Type B pancreatic cell (in vitro differentiated cells): Measurements from ENCODE around the gene STX8. TPM values are rescaled to one million over a fixed set of nuclear protein-coding genes. Genes with fewer than 3 reads are reported as not detected.

ENCODE experiments used
- DNase-seq: peaks from one replicate; pipeline ENCODE4 v3.0.0; 2021; ENCODE audit warnings: mixed read lengths; ENCODE audit not compliant: unreplicated experiment; ENCODE audit errors: extremely low spot score
- H3K27ac Mint-ChIP-seq: 2 replicates; pipeline ENCODE4 v1.8.0; 2021; ENCODE audit warnings: mild to moderate bottlenecking, mixed read lengths
- H3K27me3 Mint-ChIP-seq: 2 replicates; pipeline ENCODE4 v1.8.0; 2021; ENCODE audit warnings: mixed read lengths
- H3K36me3 Mint-ChIP-seq: 2 replicates; pipeline ENCODE4 v1.8.0; 2021; ENCODE audit warnings: mixed read lengths
- H3K4me1 Mint-ChIP-seq: one replicate; pipeline ENCODE4 v1.8.0; 2021; ENCODE audit warnings: mixed read lengths; ENCODE audit not compliant: unreplicated experiment
- H3K4me3 Mint-ChIP-seq: 2 replicates; pipeline ENCODE4 v1.8.0; 2021; ENCODE audit warnings: mild to moderate bottlenecking, mixed read lengths
- H3K9me3 Mint-ChIP-seq: 2 replicates; pipeline ENCODE4 v1.8.0; 2021; ENCODE audit warnings: mixed read lengths
- CTCF ChIP-seq: fragments of 200-600 bp; sonication (generic); conservative IDR thresholded peaks from 2 replicates; pipeline ENCODE4 v1.5.0; 2021; ENCODE audit warnings: antibody characterized with exemption, mild to moderate bottlenecking
- total RNA-seq: library from RNA; stranded (reverse); gene quantifications from 2 replicates; pipeline ENCODE4 v1.2.1, GENCODE V29; 2021; ENCODE audit warnings: low replicate concordance

Gene STX8
- total RNA-seq, 1 donor from 2014 or later = 59.3 TPM

DNA sequence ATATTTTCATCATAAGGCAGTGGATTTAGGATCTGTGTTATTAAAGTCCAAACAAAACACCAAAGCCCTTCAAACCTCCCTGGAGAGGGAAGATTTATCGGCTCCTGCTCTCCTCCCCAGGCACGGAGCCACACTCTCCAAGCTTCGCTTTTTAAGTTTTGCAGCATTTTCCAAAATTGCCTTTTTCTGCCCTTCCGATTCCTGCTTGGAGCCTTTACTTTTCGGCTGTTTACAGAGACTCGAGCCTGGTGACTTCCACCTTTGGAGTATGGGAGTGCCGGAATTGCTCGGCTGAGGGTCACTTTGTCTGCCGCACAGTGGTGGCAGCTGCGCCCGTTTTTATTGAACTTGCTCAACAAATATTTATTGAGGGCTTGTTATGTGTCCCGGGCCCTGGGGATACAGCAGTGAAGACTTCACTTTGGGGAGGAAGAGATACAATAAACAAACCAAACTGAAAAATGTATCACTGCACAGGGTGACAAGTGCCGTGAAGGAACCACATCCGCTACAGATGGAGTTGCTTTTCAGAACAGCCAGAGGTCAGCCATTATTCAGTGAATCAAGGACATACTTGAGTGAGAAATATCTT is 368.8 kb downstream of the STX8 start:
- no peak for TF ChIP-seq CTCF
- peak overlapping the region; percentile 51 for H3K4me3 Mint-ChIP-seq
- H3K36me3 Mint-ChIP-seq = no peaks in the 10 kb centered on the region
- H3K4me1 Mint-ChIP-seq = peaks cover 17% of the 10 kb centered on the region
- H3K27ac Mint-ChIP-seq = peak overlapping the region; percentile 47
- peaks cover 49% of the 10 kb centered on the region for H3K27me3 Mint-ChIP-seq
- H3K9me3 Mint-ChIP-seq = no peaks in the 10 kb centered on the region
- DNase-seq = no peak

- H3K9me3 Mint-ChIP-seq = no peaks in the 10 kb centered on the region
- peaks cover 47% of the 10 kb centered on the region for H3K27me3 Mint-ChIP-seq
- H3K27ac Mint-ChIP-seq = no peak overlapping the region
- DNase-seq = no peak
- H3K4me1 Mint-ChIP-seq = peaks cover 17% of the 10 kb centered on the region
- H3K4me3 Mint-ChIP-seq = no peak overlapping the region
- no peak for TF ChIP-seq CTCF
- no peaks in the 10 kb centered on the region for H3K36me3 Mint-ChIP-seq
These were observed 369.3 kb downstream of the STX8 start for GRCh38 chr17:9206410-9206703.

- Mint-ChIP-seq H3K4me1 (peaks cover 21% of the 10 kb centered on the region), H3K9me3 (no peaks in the 10 kb centered on the region), H3K36me3 (no peaks in the 10 kb centered on the region), H3K27me3 (peaks cover 48% of the 10 kb centered on the region), H3K27ac (no peak overlapping the region), H3K4me3 (no peak overlapping the region)
- DNase-seq = no peak
- TF ChIP-seq CTCF = no peak
These were observed 369.9 kb downstream of the STX8 start for GRCh38 chr17:9205520-9206409.

DNA sequence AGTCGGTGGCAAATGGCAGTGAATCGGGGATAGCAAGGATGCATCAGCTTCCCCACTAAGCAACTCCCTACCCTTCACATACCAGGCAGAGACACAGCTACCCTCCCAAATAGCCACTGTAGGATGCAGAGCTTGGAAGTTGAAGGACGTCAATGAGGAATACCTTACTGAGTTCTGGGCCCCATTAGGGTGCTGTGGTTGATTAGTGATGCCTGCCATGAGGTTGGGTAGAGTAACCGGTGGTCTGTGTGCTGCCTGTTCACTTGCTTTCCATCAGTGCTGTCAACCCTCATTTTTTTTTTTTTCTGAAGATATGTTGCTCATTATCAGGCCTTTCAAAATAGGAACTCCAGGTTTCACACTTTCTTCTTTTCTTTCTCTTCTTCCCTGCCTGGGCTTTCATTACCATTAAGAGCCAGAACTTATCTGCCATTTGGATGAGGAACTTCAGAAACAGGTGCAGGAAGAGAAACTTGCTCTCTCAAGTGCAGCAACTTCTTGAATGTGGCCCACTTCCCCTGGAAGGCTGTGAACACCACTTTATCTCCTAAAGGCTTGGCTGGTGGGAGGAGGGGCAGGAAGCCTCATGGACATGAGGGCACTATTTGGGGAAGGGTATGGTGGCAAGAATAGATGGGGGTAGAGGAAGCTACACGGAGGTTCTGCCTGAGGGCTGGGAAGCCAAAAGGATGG is 370.8 kb downstream of the STX8 start:
- no peak for TF ChIP-seq CTCF
- peaks cover 50% of the 10 kb centered on the region for H3K27me3 Mint-ChIP-seq
- H3K4me3 Mint-ChIP-seq = no peak overlapping the region
- no peaks in the 10 kb centered on the region for H3K9me3 Mint-ChIP-seq
- no peak overlapping the region for H3K27ac Mint-ChIP-seq
- no peak for DNase-seq
- peaks cover 23% of the 10 kb centered on the region for H3K4me1 Mint-ChIP-seq
- no peaks in the 10 kb centered on the region for H3K36me3 Mint-ChIP-seq

GRCh38 chr17:9203771-9204425 is 371.7 kb downstream of the STX8 start:
- peaks cover 46% of the 10 kb centered on the region for H3K27me3 Mint-ChIP-seq

More at GRCh38 chr17:9203771-9204425, 371.7 kb downstream of the STX8 start:
- Mint-ChIP-seq H3K27ac (no peak overlapping the region), H3K4me3 (no peak overlapping the region), H3K9me3 (no peaks in the 10 kb centered on the region), H3K36me3 (no peaks in the 10 kb centered on the region), H3K4me1 (peaks cover 23% of the 10 kb centered on the region)
- no peak for DNase-seq
- no peak for TF ChIP-seq CTCF
